Upper lobe of left lung (tissue), 4 donors: ENCODE results near the gene CLDN14.

Experiments
- EP300 ChIP-seq, 4 donors: sonication (generic); formaldehyde crosslinking; IDR thresholded peaks; one replicate each; pipeline ENCODE4 v1.5.1; 2017; ENCODE audit warnings: antibody characterized with exemption in 4 of 4, control low read depth in 2 of 4
- POLR2A ChIP-seq, 4 donors: fragments of 450-650 bp; IDR thresholded peaks; one replicate each; pipeline ENCODE4 v1.5.1; 2016 to 2017; ENCODE audit warnings: antibody characterized with exemption in 4 of 4, mild to moderate bottlenecking in 2 of 4
- POLR2AphosphoS5 ChIP-seq, 2 donors: sonication (generic); formaldehyde crosslinking; IDR thresholded peaks; one replicate each; pipeline ENCODE4 v1.5.1; 2017; ENCODE audit warnings: antibody characterized with exemption in 2 of 2
- TF ChIP-seq, protein P1 (sequence below), 6 experiments: fragments of 450-650 bp in 4 of 6; fragments of 200-600 bp in 2 of 6; sonication (generic) in 2 of 6; IDR thresholded peaks; one replicate each; pipeline ENCODE4 v1.5.1; 2016 to 2019; ENCODE audit warnings: antibody characterized with exemption in 6 of 6

DNA sequence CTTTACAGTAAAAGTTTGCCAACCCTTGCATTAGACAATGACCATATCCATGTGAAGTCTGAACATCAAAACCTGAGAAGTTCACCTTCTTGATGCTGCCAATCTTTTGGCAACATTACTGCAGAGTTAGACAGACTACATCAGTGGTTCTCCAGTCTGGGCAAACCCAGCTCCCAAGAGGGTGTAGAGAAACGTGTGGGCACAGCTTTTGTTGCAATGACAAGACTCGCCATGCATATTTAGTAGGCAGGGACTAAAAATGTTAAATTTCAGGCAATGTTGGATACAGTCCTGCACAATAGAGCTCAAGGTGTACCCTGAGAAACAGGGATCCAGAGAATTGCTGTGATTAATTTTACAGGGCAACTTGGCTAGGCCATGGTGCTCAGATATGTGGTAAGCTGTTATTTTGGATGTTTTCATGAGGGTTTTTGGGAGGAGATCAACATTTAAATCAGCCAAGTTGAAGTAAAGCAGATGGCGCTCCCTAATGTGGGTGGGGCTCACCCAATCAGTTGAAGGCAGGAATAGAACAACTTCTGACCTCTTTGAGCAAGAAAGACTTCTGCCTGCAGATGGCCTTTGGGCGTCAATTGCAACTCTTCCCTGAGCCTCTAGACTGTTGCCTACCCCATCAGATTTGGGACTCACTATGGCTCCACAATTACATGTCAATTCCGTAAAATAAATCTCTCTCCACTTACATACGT lies 37.6 kb upstream of the CLDN14 start:
- TF ChIP-seq, protein P1, sequence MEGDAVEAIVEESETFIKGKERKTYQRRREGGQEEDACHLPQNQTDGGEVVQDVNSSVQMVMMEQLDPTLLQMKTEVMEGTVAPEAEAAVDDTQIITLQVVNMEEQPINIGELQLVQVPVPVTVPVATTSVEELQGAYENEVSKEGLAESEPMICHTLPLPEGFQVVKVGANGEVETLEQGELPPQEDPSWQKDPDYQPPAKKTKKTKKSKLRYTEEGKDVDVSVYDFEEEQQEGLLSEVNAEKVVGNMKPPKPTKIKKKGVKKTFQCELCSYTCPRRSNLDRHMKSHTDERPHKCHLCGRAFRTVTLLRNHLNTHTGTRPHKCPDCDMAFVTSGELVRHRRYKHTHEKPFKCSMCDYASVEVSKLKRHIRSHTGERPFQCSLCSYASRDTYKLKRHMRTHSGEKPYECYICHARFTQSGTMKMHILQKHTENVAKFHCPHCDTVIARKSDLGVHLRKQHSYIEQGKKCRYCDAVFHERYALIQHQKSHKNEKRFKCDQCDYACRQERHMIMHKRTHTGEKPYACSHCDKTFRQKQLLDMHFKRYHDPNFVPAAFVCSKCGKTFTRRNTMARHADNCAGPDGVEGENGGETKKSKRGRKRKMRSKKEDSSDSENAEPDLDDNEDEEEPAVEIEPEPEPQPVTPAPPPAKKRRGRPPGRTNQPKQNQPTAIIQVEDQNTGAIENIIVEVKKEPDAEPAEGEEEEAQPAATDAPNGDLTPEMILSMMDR (IDR thresholded peaks at IDR 0.05) = no peak
- no peak for TF ChIP-seq POLR2A (IDR thresholded peaks at IDR 0.05)
- TF ChIP-seq EP300 (IDR thresholded peaks at IDR 0.05) = no peak
- TF ChIP-seq POLR2AphosphoS5 (IDR thresholded peaks at IDR 0.05) = no peak
